ACC112 (cell line): ENCODE data around the gene NOTCH1.

Experiments used
- H2AFZ ChIP-seq: fragments of 200-600 bp; sonication (generic); one replicate; pipeline ENCODE4 v1.6.0; 2017; ENCODE audit warnings: antibody characterized with exemption, low read length; ENCODE audit not compliant: unreplicated experiment
- H3K27ac ChIP-seq: fragments of 200-600 bp; sonication (generic); 2 replicates; pipeline ENCODE4 v1.5.1; 2014; ENCODE audit warnings: low read depth, mild to moderate bottlenecking, antibody characterized with exemption, low read length, moderate library complexity
- H3K27me3 ChIP-seq: fragments of 200-600 bp; sonication (generic); 2 replicates; pipeline ENCODE4 v1.6.1; 2014; ENCODE audit warnings: mild to moderate bottlenecking, antibody characterized with exemption, low read length, moderate library complexity, mixed read lengths; ENCODE audit not compliant: insufficient read depth
- H3K36me3 ChIP-seq: fragments of 200-600 bp; sonication (generic); 2 replicates; pipeline ENCODE4 v1.6.1; 2016; ENCODE audit warnings: mild to moderate bottlenecking, antibody characterized with exemption, low read length, moderate library complexity, mixed read lengths; ENCODE audit not compliant: insufficient read depth
- H3K4me1 ChIP-seq: fragments of 200-600 bp; sonication (generic); one replicate; pipeline ENCODE4 v1.6.1; 2016; ENCODE audit warnings: low read length, mixed read lengths; ENCODE audit not compliant: insufficient read depth, unreplicated experiment, control insufficient read depth
- H3K4me3 ChIP-seq: fragments of 200-600 bp; sonication (generic); 2 replicates; pipeline ENCODE4 v1.5.1; 2014; ENCODE audit warnings: mild to moderate bottlenecking, low read depth, low read length
- H3K79me2 ChIP-seq: fragments of 200-600 bp; sonication (generic); one replicate; pipeline ENCODE4 v1.6.0; 2016; ENCODE audit warnings: low read length; ENCODE audit not compliant: control insufficient read depth, unreplicated experiment, insufficient read depth

NOTCH1 gene

GRCh38 chr9:136551401-136552116, 5.7 kb upstream of the NOTCH1 start:
- no peak overlapping the region for H3K27ac ChIP-seq

GRCh38 chr9:136550439-136551289, 4.8 kb upstream of the NOTCH1 start:
- H3K4me1 ChIP-seq = peaks cover 24% of the 10 kb centered on the region

More at GRCh38 chr9:136551401-136552116, 5.7 kb upstream of the NOTCH1 start:
- Histone ChIP-seq H3K27me3 (no peaks in the 10 kb centered on the region), H3K79me2 (no peaks in the 10 kb centered on the region), H3K36me3 (no peaks in the 10 kb centered on the region), H3K4me3 (peak overlapping the region; percentile 64), H3K4me1 (peaks cover 24% of the 10 kb centered on the region), H2AFZ (peak overlapping the region; percentile 91)

GRCh38 chr9:136549010-136549980, 3.4 kb upstream of the NOTCH1 start:
- Histone ChIP-seq H3K4me1 (peaks cover 24% of the 10 kb centered on the region), H3K4me3 (no peak overlapping the region), H3K27me3 (no peaks in the 10 kb centered on the region), H3K79me2 (peaks cover 8% of the 10 kb centered on the region), H3K36me3 (no peaks in the 10 kb centered on the region), H2AFZ (no peak overlapping the region), H3K27ac (no peak overlapping the region)

More at GRCh38 chr9:136550439-136551289, 4.8 kb upstream of the NOTCH1 start:
- H3K27me3 ChIP-seq = no peaks in the 10 kb centered on the region
- H3K27ac ChIP-seq = no peak overlapping the region
- no peak overlapping the region for H2AFZ ChIP-seq
- no peaks in the 10 kb centered on the region for H3K79me2 ChIP-seq
- no peak overlapping the region for H3K4me3 ChIP-seq
- no peaks in the 10 kb centered on the region for H3K36me3 ChIP-seq

GRCh38 chr9:136547508-136548215, 1.8 kb upstream of the NOTCH1 start:
- Histone ChIP-seq H3K27ac (no peak overlapping the region), H3K4me1 (peaks cover 24% of the 10 kb centered on the region)

GRCh38 chr9:136546697-136547501, 1.1 kb upstream of the NOTCH1 start:
- peaks cover 16% of the 10 kb centered on the region for H3K4me1 ChIP-seq
- H3K27ac ChIP-seq = peak overlapping the region; percentile 71
- H3K27me3 ChIP-seq = no peaks in the 10 kb centered on the region
- H3K36me3 ChIP-seq = no peaks in the 10 kb centered on the region
- H3K4me3 ChIP-seq = peak overlapping the region; percentile 84
- H3K79me2 ChIP-seq = peaks cover 13% of the 10 kb centered on the region
- H2AFZ ChIP-seq = peak overlapping the region; percentile 92

More at GRCh38 chr9:136547508-136548215, 1.8 kb upstream of the NOTCH1 start:
- H3K27me3 ChIP-seq = no peaks in the 10 kb centered on the region
- H2AFZ ChIP-seq = no peak overlapping the region
- no peak overlapping the region for H3K4me3 ChIP-seq
- H3K79me2 ChIP-seq = peaks cover 13% of the 10 kb centered on the region
- no peaks in the 10 kb centered on the region for H3K36me3 ChIP-seq

GRCh38 chr9:136545692-136545964, 220 bp downstream of the NOTCH1 start:
- Histone ChIP-seq H3K4me3 (peak overlapping the region; percentile 95), H3K4me1 (peaks cover 11% of the 10 kb centered on the region), H3K36me3 (no peaks in the 10 kb centered on the region), H2AFZ (peak overlapping the region; percentile 11), H3K79me2 (peaks cover 13% of the 10 kb centered on the region), H3K27me3 (no peaks in the 10 kb centered on the region), H3K27ac (no peak overlapping the region; the same call in 1 of the 2 replicates)

- H2AFZ ChIP-seq = peak overlapping the region; percentile 66
These were observed 720 bp downstream of the NOTCH1 start for GRCh38 chr9:136544964-136545691.

GRCh38 chr9:136544548-136544963, 1.3 kb downstream of the NOTCH1 start:
- Histone ChIP-seq H3K4me3 (peak overlapping the region; percentile 95), H3K36me3 (no peaks in the 10 kb centered on the region), H3K4me1 (peaks cover 11% of the 10 kb centered on the region), H3K27ac (no peak overlapping the region), H3K27me3 (no peaks in the 10 kb centered on the region), H2AFZ (peak overlapping the region; percentile 66), H3K79me2 (peaks cover 13% of the 10 kb centered on the region)

More at GRCh38 chr9:136544964-136545691, 720 bp downstream of the NOTCH1 start:
- peak overlapping the region; percentile 95 for H3K4me3 ChIP-seq
- H3K27ac ChIP-seq = no peak overlapping the region; the same call in 1 of the 2 replicates
- H3K79me2 ChIP-seq = peaks cover 13% of the 10 kb centered on the region
- no peaks in the 10 kb centered on the region for H3K36me3 ChIP-seq
- H3K4me1 ChIP-seq = peaks cover 11% of the 10 kb centered on the region
- H3K27me3 ChIP-seq = no peaks in the 10 kb centered on the region
